Glutamatergic neuron (in vitro differentiated cells): ENCODE measurements around the gene CDH4. TPM values are rescaled to one million over a fixed set of nuclear protein-coding genes. Genes with fewer than 3 reads are reported as not detected.

ENCODE experiments used
- DNase-seq: peaks from one replicate; pipeline ENCODE4 v3.0.0; 2022
- H3K27ac Mint-ChIP-seq: one replicate; pipeline ENCODE4 v1.8.0; 2020; ENCODE audit warnings: mild to moderate bottlenecking, mixed read lengths, inconsistent platforms; ENCODE audit not compliant: unreplicated experiment
- H3K27me3 Mint-ChIP-seq: one replicate; pipeline ENCODE4 v1.8.0; 2020; ENCODE audit warnings: mild to moderate bottlenecking, moderate library complexity, mixed read lengths, inconsistent platforms; ENCODE audit not compliant: unreplicated experiment
- H3K36me3 Mint-ChIP-seq: one replicate; pipeline ENCODE4 v1.8.0; 2020; ENCODE audit warnings: mild to moderate bottlenecking, mixed read lengths, inconsistent platforms; ENCODE audit not compliant: unreplicated experiment
- H3K4me1 Mint-ChIP-seq: one replicate; pipeline ENCODE4 v1.8.0; 2020; ENCODE audit warnings: mild to moderate bottlenecking, low read depth, mixed read lengths, inconsistent platforms; ENCODE audit not compliant: unreplicated experiment
- H3K4me3 Mint-ChIP-seq: one replicate; pipeline ENCODE4 v1.8.0; 2020; ENCODE audit warnings: mild to moderate bottlenecking, mixed read lengths, inconsistent platforms; ENCODE audit not compliant: unreplicated experiment
- H3K9me3 Mint-ChIP-seq: one replicate; pipeline ENCODE4 v1.8.0; 2020; ENCODE audit warnings: mild to moderate bottlenecking, moderate library complexity, mixed read lengths, inconsistent platforms; ENCODE audit not compliant: unreplicated experiment
- total RNA-seq: library from RNA; stranded (reverse); fragmentation: NEBNext Ultra II Directional; extraction: Animal tissue kit (Norgen Biotek cat#: 25700); gene quantifications from one replicate; pipeline ENCODE4 v1.2.1, GENCODE V29; 2021; ENCODE audit not compliant: unreplicated experiment
- TF ChIP-seq, protein P1 (sequence below): fragments of 200-600 bp; sonication (generic); IDR thresholded peaks from one replicate; pipeline ENCODE4 v1.5.0; 2021; ENCODE audit not compliant: partially characterized antibody, unreplicated experiment

CDH4 gene
- total RNA-seq, 1 donor from 2014 or later = 1.2 TPM

DNA sequence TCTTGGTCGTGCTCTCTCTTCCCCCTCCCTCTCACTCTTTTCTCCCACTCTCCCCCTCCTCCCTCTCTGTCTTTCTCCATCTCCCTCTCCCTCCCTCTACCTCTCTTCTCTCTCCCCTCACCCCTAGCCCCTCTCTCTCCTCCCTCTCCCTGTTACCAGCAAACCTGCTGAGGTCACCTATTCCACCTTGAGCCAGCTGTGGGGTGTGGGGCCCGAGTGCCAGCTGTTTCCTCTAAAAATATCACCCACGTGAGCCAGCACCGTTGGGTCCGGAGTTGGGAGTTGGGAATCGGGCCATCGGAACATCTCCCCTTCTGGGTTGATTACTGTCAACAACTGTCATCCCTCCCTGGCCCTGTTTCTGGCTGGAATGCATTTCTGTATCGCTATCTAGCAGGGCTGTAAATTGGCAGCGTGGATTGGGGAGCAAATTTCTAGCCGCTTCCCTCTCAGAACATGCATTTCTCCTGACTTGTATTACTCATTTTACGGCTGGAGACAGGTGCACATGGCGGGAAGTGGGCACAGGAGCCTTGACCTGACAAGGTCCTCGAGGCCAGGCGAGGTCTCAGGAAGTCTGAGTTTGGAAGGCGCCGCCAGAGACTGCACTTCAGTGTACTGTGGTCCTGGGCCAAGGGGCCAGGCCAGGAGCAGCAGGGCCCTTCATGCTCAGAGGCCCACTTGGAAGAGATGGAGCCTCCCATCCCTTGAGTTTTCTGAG, 165.3 kb downstream of the CDH4 start:
- TF ChIP-seq, protein P1, sequence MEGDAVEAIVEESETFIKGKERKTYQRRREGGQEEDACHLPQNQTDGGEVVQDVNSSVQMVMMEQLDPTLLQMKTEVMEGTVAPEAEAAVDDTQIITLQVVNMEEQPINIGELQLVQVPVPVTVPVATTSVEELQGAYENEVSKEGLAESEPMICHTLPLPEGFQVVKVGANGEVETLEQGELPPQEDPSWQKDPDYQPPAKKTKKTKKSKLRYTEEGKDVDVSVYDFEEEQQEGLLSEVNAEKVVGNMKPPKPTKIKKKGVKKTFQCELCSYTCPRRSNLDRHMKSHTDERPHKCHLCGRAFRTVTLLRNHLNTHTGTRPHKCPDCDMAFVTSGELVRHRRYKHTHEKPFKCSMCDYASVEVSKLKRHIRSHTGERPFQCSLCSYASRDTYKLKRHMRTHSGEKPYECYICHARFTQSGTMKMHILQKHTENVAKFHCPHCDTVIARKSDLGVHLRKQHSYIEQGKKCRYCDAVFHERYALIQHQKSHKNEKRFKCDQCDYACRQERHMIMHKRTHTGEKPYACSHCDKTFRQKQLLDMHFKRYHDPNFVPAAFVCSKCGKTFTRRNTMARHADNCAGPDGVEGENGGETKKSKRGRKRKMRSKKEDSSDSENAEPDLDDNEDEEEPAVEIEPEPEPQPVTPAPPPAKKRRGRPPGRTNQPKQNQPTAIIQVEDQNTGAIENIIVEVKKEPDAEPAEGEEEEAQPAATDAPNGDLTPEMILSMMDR = no peak
- H3K4me3 Mint-ChIP-seq = no peak overlapping the region
- H3K4me1 Mint-ChIP-seq = no peaks in the 10 kb centered on the region
- H3K9me3 Mint-ChIP-seq = no peaks in the 10 kb centered on the region
- no peaks in the 10 kb centered on the region for H3K36me3 Mint-ChIP-seq
- no peak for DNase-seq
- no peak overlapping the region for H3K27ac Mint-ChIP-seq
- H3K27me3 Mint-ChIP-seq = peaks cover 3% of the 10 kb centered on the region

DNA sequence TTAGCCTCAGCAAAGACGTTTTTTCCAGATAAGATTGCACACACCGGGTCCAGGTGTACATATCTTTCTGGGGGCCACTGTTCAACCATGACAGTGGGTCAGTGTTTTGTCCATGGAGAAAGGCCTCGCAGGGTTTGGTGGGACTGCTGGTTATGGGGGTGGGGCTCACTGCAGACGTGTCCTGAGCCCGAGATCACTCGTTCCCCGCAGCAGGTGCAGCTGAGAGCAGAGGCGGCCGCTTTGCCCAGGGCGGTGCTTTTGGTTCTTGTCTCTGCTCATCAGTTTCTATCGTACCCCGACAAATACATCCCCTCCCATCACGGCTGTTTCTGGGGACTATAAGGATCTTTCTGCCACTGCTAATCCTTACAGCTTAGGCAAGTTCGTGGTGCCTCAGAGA, 166.9 kb downstream of the CDH4 start:
- Mint-ChIP-seq H3K4me1 (no peaks in the 10 kb centered on the region), H3K4me3 (no peak overlapping the region), H3K36me3 (no peaks in the 10 kb centered on the region), H3K27me3 (peaks cover 3% of the 10 kb centered on the region), H3K27ac (no peak overlapping the region), H3K9me3 (no peaks in the 10 kb centered on the region)
- DNase-seq = no peak
- TF ChIP-seq, protein P1 = no peak

DNA sequence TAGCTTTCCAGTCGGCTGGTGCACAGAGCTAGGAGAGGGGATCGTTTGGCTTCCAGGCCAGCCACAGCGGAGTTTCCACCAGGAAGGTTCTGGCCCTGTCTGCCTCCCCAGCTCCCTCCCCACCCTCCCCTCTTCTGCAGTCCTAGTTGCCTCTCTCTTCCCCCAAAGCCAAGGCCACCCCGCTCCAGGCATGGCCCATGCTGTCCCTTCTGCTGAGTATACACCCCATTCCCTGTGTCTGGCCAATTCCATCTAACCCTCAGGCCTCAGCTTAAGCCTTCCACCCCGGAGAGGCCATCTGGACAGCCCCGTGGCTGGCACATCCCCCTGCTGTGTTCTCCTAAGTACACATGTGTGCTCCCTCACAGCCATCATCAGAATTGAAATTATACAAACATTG, 167.4 kb downstream of the CDH4 start:
- H3K36me3 Mint-ChIP-seq = no peaks in the 10 kb centered on the region
- H3K4me1 Mint-ChIP-seq = no peaks in the 10 kb centered on the region
- DNase-seq = no peak
- TF ChIP-seq, protein P1 = no peak
- peaks cover 3% of the 10 kb centered on the region for H3K27me3 Mint-ChIP-seq
- H3K9me3 Mint-ChIP-seq = no peaks in the 10 kb centered on the region
- H3K4me3 Mint-ChIP-seq = no peak overlapping the region
- H3K27ac Mint-ChIP-seq = no peak overlapping the region

DNA sequence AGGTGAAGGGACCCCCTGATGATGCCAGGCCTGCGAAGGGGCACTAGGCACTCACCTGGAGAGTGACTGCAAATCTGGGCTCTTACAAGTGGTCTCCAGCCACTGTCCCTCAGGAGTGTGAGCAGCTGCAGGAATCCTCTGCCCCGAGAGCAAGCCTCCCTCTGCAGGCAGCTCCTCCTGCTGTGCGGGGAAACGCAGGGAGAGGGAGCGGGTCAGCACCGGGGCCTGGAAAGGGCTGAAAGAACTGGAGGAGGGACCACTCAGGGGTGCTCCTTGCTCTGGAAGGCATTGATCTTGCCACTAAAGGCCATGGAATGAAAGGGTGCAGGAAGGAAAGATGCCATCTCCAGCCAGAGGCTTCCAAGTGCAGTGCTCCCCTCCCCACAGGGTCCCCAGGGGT, 168.0 kb downstream of the CDH4 start:
- TF ChIP-seq, protein P1 = no peak
- no peak overlapping the region for H3K27ac Mint-ChIP-seq
- no peak overlapping the region for H3K4me3 Mint-ChIP-seq
- H3K4me1 Mint-ChIP-seq = no peaks in the 10 kb centered on the region
- H3K9me3 Mint-ChIP-seq = no peaks in the 10 kb centered on the region
- H3K27me3 Mint-ChIP-seq = peaks cover 3% of the 10 kb centered on the region
- DNase-seq = no peak
- H3K36me3 Mint-ChIP-seq = no peaks in the 10 kb centered on the region

DNA sequence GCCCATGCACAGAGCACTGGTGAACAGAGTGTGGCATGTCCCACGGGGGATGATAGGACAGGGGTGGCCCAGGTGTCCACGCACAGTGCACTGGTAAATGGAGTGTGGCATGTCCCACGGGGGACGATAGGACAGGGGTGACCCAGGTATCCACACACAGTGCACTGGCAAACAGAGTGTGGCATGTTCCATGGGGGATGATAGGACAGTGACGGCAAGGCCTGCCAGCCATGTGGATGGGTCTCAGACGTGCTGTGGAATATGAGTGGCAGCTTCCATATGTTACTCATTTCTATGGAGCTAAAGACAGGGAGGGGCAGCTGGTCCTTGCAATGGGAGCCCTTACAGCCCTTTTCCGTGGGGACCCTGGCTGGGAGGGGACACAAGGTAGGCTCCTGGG, 168.7 kb downstream of the CDH4 start:
- Mint-ChIP-seq H3K4me3 (no peak overlapping the region), H3K4me1 (no peaks in the 10 kb centered on the region), H3K36me3 (no peaks in the 10 kb centered on the region), H3K9me3 (no peaks in the 10 kb centered on the region), H3K27ac (no peak overlapping the region), H3K27me3 (peaks cover 3% of the 10 kb centered on the region)
- TF ChIP-seq, protein P1 = no peak
- no peak for DNase-seq
